ENCODE data around the gene RTP2.

Gene RTP2

DNA sequence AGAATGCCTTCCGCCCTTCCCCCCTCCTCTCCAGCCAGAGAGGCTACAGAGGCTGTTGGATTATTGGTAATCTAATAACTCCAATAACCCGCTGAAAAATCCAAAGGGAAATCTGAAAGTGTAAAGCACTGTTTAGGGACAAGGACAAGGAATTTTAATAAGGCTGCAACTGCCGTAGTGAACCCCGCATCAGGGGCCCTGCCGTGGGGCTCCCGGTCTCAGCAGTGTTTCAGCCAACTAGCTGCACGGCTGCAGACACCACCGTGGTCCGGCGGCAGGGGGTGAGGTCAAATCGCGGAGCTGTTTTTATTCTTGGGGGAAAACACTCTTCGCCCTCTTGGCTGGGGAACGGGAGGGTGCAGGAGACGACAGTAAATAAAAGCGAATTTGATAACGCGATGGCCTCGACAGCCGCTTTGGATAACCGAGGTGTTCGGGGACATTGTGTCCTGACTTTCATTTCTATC is 36.8 kb upstream of the RTP2 start:
- DNase-seq: peak in 13 of 56 donors; percentile 45 to 85 (median 68)

GRCh38 chr3:187738331-187739093 is 36.2 kb upstream of the RTP2 start:
- peak in 55 of 56 donors; percentile 34 to 92 (median 77) for DNase-seq

GRCh38 chr3:187738071-187738330 is 35.6 kb upstream of the RTP2 start:
- DNase-seq: no peak

- peak in 25 of 56 donors; percentile 11 to 61 (median 39) for DNase-seq
Measured at GRCh38 chr3:187737368-187738070, 35.2 kb upstream of the RTP2 start.

DNA sequence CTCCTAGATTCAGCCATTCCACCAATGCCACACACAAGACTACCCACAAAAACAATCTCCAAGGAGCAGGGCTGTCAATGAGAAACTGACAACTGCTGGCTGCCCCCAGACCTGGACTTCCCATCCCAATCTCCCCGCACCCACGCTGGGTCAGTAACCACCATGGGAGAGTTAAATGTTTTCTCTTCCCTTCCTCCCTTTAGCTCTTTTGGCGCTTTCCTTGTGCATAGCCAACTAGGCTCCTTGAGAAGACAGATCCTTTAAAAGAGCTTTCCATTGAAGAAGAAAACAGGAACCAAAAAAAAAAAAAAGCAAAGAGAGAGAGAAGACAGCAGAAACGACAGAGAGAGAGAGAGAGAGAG is 34.6 kb upstream of the RTP2 start:
- peak in 4 of 56 donors; percentile 12 to 44 (median 22) for DNase-seq

GRCh38 chr3:187736418-187736871 is 34.1 kb upstream of the RTP2 start:
- DNase-seq: peak in 11 of 56 donors; percentile 3 to 48 (median 18)

GRCh38 chr3:187735837-187736236 is 33.5 kb upstream of the RTP2 start:
- DNase-seq: no peak

GRCh38 chr3:187735383-187735782 is 33.0 kb upstream of the RTP2 start:
- no peak for DNase-seq

DNA sequence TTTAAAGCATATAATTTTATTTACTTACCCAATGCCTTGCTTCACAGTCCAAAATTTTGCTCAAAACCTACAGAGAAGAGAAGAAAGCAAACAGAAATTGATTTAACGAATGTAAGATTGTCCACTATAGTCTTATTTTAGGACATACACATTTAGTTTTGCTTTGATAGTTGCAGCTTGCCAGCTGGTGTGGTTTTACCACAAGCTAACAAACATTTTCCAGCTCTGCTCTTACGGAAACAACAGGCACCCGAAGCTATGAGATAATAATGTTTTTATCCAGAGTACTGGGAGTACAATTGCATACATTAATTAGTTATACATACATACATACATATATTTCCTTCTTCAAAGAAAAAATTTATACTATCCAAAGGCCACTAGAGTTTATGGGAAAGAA is 32.5 kb upstream of the RTP2 start:
- no peak for DNase-seq

DNA sequence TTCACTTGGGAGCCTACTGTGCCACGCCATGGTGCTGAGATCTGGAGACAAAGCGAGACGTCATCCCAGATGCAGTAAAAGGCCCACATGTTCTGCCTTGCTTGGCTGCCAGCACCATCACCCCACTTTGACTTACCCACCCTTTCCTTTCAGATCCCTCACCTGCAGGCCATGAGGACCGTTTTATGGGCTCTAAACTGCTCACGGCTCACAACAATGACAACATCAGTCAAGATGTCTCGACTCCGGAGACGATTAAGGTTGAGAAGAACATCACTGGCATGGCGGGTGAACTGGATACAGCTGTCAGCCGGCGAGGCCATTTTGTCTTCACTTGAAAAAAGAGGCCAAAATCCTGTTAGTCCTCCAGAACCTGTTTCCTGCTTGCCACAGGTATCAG is 31.0 kb upstream of the RTP2 start:
- no peak for DNase-seq

GRCh38 chr3:187729598-187729997 is 27.2 kb upstream of the RTP2 start:
- no peak for DNase-seq

- no peak for DNase-seq
Measured at GRCh38 chr3:187728940-187729583, 26.7 kb upstream of the RTP2 start.

GRCh38 chr3:187728248-187728647 is 25.9 kb upstream of the RTP2 start:
- no peak for DNase-seq

DNA sequence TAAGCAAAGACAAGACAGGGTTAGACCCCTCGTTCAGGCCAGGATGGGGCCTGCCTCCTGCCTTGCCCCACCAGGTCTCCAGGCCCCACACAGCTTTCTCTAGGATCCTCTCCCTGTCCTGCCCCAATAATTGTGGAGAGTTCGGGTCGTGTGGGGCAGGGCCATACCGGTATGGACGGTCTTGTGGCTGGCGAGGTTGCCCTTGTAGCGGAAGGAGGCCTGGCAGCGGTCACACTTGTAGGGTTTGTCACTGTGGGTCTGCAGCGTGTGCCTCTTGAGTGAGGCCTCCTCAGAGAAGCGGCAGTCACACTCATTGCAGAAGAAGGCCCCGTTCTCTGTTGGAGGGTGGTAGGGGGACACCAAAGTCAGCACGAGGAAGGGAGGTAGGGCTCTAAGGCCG is 24.2 kb upstream of the RTP2 start:
- no peak for DNase-seq

DNA sequence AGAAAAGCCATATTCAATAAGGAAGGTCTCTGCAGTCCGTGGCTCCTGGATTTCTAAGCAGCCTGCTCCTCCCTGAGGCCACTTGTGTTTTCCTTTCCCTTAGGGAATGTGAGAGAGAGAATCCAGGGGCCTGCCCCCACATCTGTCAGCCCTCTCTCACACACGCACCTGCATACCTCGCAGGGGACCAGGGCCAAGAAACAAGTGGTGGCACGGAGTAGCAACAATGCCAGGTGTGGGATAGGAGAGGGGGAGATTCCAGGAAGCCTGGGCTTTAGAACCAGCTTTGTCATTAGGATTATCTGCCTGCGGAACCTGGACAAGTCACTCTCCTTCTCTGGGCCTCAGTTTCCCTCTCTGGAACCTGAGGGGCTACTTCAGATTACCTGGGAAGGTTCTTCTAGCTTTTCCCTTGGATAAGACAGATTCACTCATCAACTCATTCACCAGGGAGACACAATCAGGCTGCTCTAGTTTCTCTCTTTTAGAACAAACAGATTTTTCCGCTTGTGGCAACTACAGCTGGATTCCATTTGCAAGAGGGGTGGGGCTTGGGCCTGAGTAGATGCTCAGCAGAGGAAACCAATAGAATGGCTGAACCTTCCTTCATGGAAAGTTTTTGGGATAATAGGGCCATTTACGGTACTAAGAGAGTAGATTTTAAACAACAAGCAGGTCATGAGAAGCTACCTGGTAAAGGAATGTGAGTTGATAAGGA is 23.5 kb upstream of the RTP2 start:
- no peak for DNase-seq

DNA sequence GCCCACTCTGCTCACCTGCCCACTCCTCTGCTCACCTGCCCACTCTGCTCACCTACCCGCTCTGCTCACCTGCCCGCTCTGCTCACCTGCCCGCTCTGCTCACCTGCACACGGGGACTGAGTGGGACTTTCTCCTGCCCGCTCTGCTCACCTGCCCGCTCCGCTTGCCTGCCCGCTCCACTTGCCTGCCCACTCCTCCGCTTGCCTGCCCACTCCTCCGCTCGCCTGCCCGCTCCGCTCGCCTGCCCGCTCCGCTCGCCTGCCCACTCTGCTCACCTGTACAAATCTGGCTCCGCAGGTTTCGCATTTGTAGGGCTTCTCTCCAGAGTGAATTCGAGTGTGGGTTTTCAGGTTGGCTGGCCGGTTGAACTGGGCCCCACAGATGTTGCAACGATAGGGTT is 22.9 kb upstream of the RTP2 start:
- no peak for DNase-seq

DNA sequence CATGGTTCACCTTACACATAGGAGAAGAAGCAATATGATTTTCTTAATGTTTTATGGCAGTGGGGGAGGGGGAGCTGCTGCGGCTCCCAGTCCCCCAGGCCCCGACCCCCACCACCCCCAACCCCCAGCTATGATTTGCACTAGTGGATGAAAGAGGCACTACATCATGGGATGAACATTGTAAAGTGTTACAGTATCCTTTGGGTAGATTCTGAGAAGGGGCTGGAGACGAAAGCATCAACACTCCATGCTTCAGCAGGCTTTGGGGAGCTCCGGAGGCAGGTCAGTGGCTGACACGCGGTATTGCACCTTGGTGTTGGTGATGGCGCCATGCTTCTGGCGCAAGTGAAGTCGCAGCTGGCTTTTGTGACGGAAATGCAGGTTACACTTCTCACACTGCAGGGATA is 19.9 kb upstream of the RTP2 start:
- DNase-seq: no peak

GRCh38 chr3:187721055-187721454 is 18.7 kb upstream of the RTP2 start:
- no peak for DNase-seq

GRCh38 chr3:187720337-187720670 is 17.9 kb upstream of the RTP2 start:
- no peak for DNase-seq

- peak in 45 of 56 donors; percentile 13 to 84 (median 44) for DNase-seq
Measured at GRCh38 chr3:187719628-187720336, 17.4 kb upstream of the RTP2 start.

DNA sequence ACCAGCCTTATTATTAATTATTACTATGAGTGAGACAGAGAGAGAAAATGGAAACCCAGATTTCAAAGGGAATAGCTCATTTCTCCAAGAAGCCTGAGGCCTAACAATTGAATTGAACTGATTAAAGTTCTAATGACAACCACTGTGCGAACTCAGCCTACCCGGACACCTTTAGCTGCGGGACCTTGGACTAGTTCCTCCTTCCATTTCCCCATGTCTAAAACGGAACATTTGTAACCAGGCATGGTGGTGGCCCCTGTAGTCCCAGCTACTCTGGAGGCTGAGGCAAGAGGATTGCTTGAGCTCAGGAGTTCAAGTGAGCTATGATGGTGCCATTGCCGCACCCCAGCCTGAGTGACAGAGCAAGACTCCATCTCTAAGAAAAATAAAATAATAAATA is 16.4 kb upstream of the RTP2 start:
- no peak for DNase-seq

All from amygdala (tissue), 56 donors.